ENCODE data around the gene C15orf62. TPM values are rescaled to one million over a fixed set of nuclear protein-coding genes. Genes with fewer than 3 reads are reported as not detected.

Gene C15orf62
- total RNA-seq, 1 donor from 2014 or later = 0.96 TPM

DNA sequence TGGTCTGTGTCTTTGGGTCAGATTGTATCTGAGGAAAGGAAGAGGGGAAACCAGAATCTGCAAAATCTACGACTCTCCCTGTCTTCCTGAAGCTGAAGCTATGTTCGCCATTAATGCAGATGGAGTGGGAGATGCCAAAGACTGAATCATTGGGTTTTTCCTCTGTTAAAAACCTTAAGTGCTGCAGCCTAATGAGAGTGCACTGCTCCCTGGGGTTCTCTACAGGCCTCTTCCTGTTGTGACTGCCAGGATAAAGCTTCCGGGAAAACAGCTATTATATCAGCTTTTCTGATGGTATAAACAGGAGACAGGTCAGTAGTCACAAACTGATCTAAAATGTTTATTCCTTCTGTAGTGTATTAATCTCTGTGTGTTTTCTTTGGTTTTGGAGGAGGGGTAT, 38.7 kb upstream of the C15orf62 start:
- no peak overlapping the region for H3K27ac ChIP-seq
- no peaks in the 10 kb centered on the region for H3K4me1 ChIP-seq
- H3K36me3 ChIP-seq = peaks cover 28% of the 10 kb centered on the region
- DNase-seq (no peak), ATAC-seq (no peak)
- intact Hi-C loops (cut with DNase I) = no loop called here
- TF ChIP-seq, protein P1, sequence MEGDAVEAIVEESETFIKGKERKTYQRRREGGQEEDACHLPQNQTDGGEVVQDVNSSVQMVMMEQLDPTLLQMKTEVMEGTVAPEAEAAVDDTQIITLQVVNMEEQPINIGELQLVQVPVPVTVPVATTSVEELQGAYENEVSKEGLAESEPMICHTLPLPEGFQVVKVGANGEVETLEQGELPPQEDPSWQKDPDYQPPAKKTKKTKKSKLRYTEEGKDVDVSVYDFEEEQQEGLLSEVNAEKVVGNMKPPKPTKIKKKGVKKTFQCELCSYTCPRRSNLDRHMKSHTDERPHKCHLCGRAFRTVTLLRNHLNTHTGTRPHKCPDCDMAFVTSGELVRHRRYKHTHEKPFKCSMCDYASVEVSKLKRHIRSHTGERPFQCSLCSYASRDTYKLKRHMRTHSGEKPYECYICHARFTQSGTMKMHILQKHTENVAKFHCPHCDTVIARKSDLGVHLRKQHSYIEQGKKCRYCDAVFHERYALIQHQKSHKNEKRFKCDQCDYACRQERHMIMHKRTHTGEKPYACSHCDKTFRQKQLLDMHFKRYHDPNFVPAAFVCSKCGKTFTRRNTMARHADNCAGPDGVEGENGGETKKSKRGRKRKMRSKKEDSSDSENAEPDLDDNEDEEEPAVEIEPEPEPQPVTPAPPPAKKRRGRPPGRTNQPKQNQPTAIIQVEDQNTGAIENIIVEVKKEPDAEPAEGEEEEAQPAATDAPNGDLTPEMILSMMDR (IDR thresholded peaks at IDR 0.05) = no peak
- H3K9me3 ChIP-seq = no peaks in the 10 kb centered on the region
- no peak overlapping the region for H3K4me3 ChIP-seq
- no peaks in the 10 kb centered on the region for H3K27me3 ChIP-seq

DNA sequence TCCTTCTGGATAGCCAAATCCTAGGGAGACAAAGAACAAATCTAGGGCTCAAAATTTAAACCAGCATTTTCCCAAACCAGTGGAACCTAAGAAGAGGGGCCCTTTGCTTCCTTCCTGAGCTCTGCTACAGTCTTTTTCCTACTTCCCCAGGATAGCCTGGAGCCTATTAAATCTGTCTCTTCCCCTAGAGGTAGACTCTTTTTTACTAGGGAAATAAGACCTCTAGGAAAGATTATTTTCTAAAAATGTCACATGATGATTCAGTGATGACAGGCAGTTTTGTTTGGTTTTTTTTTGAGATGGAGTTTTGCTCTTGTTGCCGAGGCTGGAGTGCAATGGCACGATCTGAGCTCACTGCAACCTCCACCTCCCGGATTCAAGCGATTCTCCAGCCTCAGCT, 33.2 kb upstream of the C15orf62 start:
- no peak for ATAC-seq
- no peaks in the 10 kb centered on the region for H3K4me1 ChIP-seq
- no peak for DNase-seq
- H3K27ac ChIP-seq = no peak overlapping the region
- TF ChIP-seq, protein P1 (IDR thresholded peaks at IDR 0.05) = no peak
- intact Hi-C loops (cut with DNase I) = no loop called here
- H3K9me3 ChIP-seq = no peaks in the 10 kb centered on the region
- H3K27me3 ChIP-seq = no peaks in the 10 kb centered on the region
- peaks cover 79% of the 10 kb centered on the region for H3K36me3 ChIP-seq
- no peak overlapping the region for H3K4me3 ChIP-seq

DNA sequence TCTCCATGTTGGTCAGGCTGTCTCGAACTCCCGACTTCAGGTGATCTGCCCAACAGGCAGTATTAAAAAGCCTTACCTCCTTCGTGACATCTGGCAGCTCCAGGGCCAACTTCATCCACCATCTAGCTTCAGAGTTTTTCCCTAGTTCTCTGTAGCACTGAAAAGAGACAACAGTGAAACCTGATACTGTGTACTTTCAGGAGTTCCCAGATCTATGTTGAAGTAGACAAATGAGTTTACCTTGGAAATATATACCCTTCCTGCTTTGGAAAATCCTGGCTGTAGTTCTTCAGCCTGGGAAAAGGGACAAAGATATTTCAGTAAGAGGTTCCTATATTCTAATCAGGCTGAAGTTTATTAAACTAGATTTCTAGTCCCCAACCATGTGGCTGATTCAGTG, 32.7 kb upstream of the C15orf62 start:
- intact Hi-C loops (cut with DNase I) = no loop called here
- DNase-seq (no peak), ATAC-seq (no peak)
- no peaks in the 10 kb centered on the region for H3K4me1 ChIP-seq
- TF ChIP-seq, protein P1 (IDR thresholded peaks at IDR 0.05) = no peak
- H3K4me3 ChIP-seq = no peak overlapping the region
- no peaks in the 10 kb centered on the region for H3K9me3 ChIP-seq
- peaks cover 84% of the 10 kb centered on the region for H3K36me3 ChIP-seq
- H3K27me3 ChIP-seq = no peaks in the 10 kb centered on the region
- no peak overlapping the region for H3K27ac ChIP-seq

DNA sequence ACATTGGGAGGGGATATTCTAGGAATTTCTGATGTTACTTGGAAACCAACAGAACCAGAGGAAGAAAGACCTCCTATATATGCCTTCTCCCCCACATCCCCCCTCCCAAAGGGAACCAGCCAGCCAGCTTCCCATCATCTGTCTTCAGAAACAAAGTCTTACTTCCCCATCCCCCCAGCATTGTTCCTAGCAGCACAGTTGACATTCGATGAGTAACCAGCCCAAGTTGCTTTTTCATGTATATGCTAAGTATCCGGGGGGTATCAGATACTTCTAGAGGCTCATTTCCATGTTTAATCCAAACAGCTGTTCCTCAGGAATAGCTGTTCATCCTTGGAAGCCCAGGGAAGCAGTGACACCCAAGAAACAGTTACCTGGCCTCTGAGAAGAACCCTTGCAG, 30.7 kb upstream of the C15orf62 start:
- Histone ChIP-seq H3K27ac (no peak overlapping the region), H3K27me3 (no peaks in the 10 kb centered on the region), H3K4me1 (no peaks in the 10 kb centered on the region), H3K36me3 (peaks cover 93% of the 10 kb centered on the region), H3K4me3 (no peak overlapping the region), H3K9me3 (no peaks in the 10 kb centered on the region)
- ATAC-seq = no peak
- DNase-seq = no peak
- intact Hi-C loops (cut with DNase I) = no loop called here
- TF ChIP-seq, protein P1 (IDR thresholded peaks at IDR 0.05) = no peak

DNA sequence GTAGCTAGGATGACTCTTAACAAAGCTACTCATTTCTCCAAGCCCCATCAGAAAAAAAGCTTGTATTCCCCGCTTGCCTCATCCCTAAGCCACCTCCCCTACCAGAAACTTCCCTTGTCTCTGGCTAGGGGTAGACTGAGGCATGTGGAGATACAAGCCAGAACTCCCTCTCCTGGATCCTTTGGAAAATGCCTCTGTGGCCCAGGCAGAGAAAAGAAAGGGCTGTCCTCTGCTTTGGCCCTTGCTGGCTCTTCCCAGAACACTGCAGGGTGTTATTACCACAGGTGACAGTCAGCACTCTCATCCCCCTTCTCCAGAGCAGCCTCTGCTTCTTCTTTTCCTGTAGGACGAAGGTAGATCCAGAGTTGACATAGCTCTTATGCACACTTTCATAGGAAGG, 29.9 kb upstream of the C15orf62 start:
- peaks cover 93% of the 10 kb centered on the region for H3K36me3 ChIP-seq
- TF ChIP-seq, protein P1 (IDR thresholded peaks at IDR 0.05) = no peak
- H3K9me3 ChIP-seq = no peaks in the 10 kb centered on the region
- ATAC-seq (no peak), DNase-seq (no peak)
- H3K27me3 ChIP-seq = no peaks in the 10 kb centered on the region
- no peaks in the 10 kb centered on the region for H3K4me1 ChIP-seq
- H3K4me3 ChIP-seq = no peak overlapping the region
- intact Hi-C loops (cut with DNase I) = no loop called here
- H3K27ac ChIP-seq = no peak overlapping the region

DNA sequence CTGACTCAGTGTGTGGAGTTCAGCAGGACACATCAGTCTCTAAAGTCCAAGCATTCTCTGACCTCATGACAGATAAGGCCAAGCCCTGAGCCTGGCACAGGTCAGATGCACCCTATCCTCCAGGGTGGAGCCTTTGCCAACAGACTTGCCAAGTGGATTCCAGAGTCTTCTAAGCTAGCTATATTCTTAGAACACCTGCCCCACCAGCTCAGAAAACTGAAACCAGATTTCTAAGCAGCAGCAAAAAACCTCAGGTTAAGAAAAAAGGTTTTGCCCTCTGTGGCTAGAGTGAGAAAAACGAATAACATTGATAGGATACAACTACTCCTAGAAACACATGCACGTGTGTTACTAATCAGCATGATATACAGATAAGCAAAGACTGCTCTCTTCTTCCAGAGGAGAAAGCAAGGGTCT, 26.3 kb upstream of the C15orf62 start:
- intact Hi-C loops (cut with DNase I) = no loop called here
- no peaks in the 10 kb centered on the region for H3K27me3 ChIP-seq
- H3K9me3 ChIP-seq = no peaks in the 10 kb centered on the region
- DNase-seq (no peak), ATAC-seq (no peak)
- H3K27ac ChIP-seq = peak overlapping the region; percentile 39
- TF ChIP-seq, protein P1 (IDR thresholded peaks at IDR 0.05) = no peak
- no peaks in the 10 kb centered on the region for H3K4me1 ChIP-seq
- H3K36me3 ChIP-seq = peaks cover 65% of the 10 kb centered on the region
- H3K4me3 ChIP-seq = no peak overlapping the region

Data from upper lobe of right lung (tissue), 1 donor.